ENCODE measurements around the gene P2RY11. TPM values are rescaled to one million over a fixed set of nuclear protein-coding genes. Genes with fewer than 3 reads are reported as not detected.

Gene P2RY11
- total RNA-seq, 1 experiment from 2014 or later: 60.6 TPM

GRCh38 chr19:10158485-10158884 is 47.0 kb downstream of the P2RY11 start:
- no peak overlapping the region for H2BK12ac ChIP-seq (ENCODE audit: insufficient read length, low read depth, low read length)
- H3K23me2 ChIP-seq (ENCODE audit: insufficient read length, low read depth, low read length, poor library complexity, severe bottlenecking): no peaks in the 10 kb centered on the region
- no peak overlapping the region for H3K4me3 Mint-ChIP-seq
- H3K79me1 ChIP-seq (ENCODE audit: insufficient read depth, low read depth, low read length, poor library complexity, severe bottlenecking): no peaks in the 10 kb centered on the region
- H3K23ac ChIP-seq (ENCODE audit: insufficient read length, low read depth, low read length): no peak overlapping the region
- no peaks in the 10 kb centered on the region for H3K4me1 Mint-ChIP-seq
- no peaks in the 10 kb centered on the region for H3K4me1 ChIP-seq (ENCODE audit: insufficient read depth, low read length)
- no peak for DNase-seq
- no peaks in the 10 kb centered on the region for H3K27me3 Mint-ChIP-seq (ENCODE audit: low read depth)
- H3K36me3 Mint-ChIP-seq (ENCODE audit: insufficient read depth in 1 of 3, low read depth in 3 of 3): peaks cover 55 to 97% (median 89%) of the 10 kb centered on the region in 3 experiments
- H3K79me2 ChIP-seq (ENCODE audit: insufficient read depth, low read length): no peaks in the 10 kb centered on the region
- H3K27ac Mint-ChIP-seq: no peak overlapping the region
- WGBS (ENCODE audit: extremely low coverage, insufficient read length, low lambda C conversion rate): no CpG with 5 or more reads among the region's 11 CpGs
- no peak overlapping the region for H3K14ac ChIP-seq (ENCODE audit: insufficient read depth, low read length)
- H3K9me3 ChIP-seq (ENCODE audit: control insufficient read depth, low read depth, low read length): no peaks in the 10 kb centered on the region
- no peak overlapping the region for H2BK20ac ChIP-seq (ENCODE audit: low read depth, low read length, poor library complexity, severe bottlenecking)
- no peak overlapping the region for H2BK15ac ChIP-seq (ENCODE audit: low read depth, low read length)
- H2BK120ac ChIP-seq (ENCODE audit: low read depth, low read length, poor library complexity, severe bottlenecking): no peak overlapping the region
- H3K27ac ChIP-seq (ENCODE audit: insufficient read length, low read depth, low read length): no peak overlapping the region
- H4K91ac ChIP-seq (ENCODE audit: insufficient read length, low read depth, low read length): no peak overlapping the region
- no peak for TF ChIP-seq CTCF (conservative IDR thresholded peaks at IDR 0.05)
- no peaks in the 10 kb centered on the region for H3K9me3 Mint-ChIP-seq
- no peak overlapping the region for H4K5ac ChIP-seq (ENCODE audit: insufficient read length, low read depth, low read length)
- H3K4me2 ChIP-seq (ENCODE audit: insufficient read depth, insufficient read length, low read length): no peak overlapping the region
- H2BK5ac ChIP-seq (ENCODE audit: insufficient read length, low read length): no peak overlapping the region
- H3K56ac ChIP-seq (ENCODE audit: insufficient read length, low read depth, low read length): no peak overlapping the region
- H2AFZ ChIP-seq (ENCODE audit: low read length): no peak overlapping the region
- H3K4ac ChIP-seq (ENCODE audit: low read depth, low read length): no peak overlapping the region
- H2AK5ac ChIP-seq (ENCODE audit: insufficient read length, low read length): no peak overlapping the region
- H3K18ac ChIP-seq (ENCODE audit: insufficient read length, low read depth, low read length): no peak overlapping the region
- no peak overlapping the region for H4K8ac ChIP-seq (replicated peaks; ENCODE audit: insufficient read length, low read depth, low read length)
- H3K9ac ChIP-seq (ENCODE audit: extremely low read depth, insufficient read length, low read length): no peak overlapping the region
- H3T11ph ChIP-seq (ENCODE audit: low read length): no peak overlapping the region
- H3K27me3 ChIP-seq (ENCODE audit: insufficient read depth, low read length): no peaks in the 10 kb centered on the region
- H4K20me1 ChIP-seq (ENCODE audit: control insufficient read depth, insufficient read depth, insufficient read length): no peaks in the 10 kb centered on the region
